SHP77 treated with DMSO at 0.1 percent for 48 hours (cell line): ENCODE results near the gene PRELID1.
A peak's percentile ranks its signal among the peaks of the same experiment; 100 is the strongest.
"Not testable (repeated sequence)": the region's sequence is repeated elsewhere in the genome, so short reads cannot be mapped to it uniquely, and the experiment has no call there.

Experiments used
- DNase-seq: peaks from one replicate; lab custom pipeline; 2025; lab: John Stamatoyannopoulos, UW

Gene PRELID1

GRCh38 chr5:177336603-177337494 lies 33.2 kb downstream of the PRELID1 start:
- DNase-seq: no peak

DNA sequence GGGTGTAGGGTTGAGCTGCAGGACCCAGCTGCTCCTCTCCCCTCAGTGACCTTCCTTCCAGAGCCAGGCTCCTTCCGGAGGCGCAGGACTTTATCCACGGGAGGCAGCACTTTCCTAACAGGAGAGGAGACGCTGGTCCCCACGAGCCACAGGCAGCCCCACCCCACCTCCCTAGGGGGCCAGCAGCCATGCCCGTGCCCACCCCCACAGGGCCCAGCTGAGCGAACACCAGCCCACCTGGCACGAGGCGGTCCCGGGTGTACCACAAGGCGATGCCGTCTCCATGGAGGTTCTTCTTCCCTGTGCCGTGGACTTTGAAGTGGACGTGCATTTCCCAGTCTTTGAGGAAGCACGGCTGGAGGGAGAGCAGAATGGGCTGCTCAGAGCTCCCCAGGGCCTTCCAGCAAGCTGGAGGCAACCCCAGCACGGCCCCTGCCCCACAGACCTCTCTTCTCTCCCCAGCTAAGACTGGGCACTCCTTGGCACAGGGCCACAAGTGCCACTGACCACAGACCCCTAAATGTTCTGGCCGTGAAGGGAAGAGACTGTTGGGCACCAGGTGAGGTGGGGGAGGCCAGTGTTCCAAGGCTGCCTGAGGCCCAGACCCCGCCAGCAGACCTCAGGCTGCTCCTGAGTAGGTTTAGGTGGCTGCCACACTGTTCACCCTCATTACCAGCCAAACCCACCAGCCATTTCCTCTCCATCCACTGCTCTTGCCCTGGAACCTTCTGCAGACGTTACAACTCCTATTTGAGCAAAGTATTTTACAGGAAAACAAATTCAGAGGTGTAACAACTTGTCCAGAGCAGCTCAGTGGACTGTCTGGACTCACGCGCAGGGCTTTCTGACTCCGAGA lies 34.9 kb downstream of the PRELID1 start:
- no peak for DNase-seq

- DNase-seq: no peak
These were observed 35.6 kb downstream of the PRELID1 start for GRCh38 chr5:177339107-177339638.

DNA sequence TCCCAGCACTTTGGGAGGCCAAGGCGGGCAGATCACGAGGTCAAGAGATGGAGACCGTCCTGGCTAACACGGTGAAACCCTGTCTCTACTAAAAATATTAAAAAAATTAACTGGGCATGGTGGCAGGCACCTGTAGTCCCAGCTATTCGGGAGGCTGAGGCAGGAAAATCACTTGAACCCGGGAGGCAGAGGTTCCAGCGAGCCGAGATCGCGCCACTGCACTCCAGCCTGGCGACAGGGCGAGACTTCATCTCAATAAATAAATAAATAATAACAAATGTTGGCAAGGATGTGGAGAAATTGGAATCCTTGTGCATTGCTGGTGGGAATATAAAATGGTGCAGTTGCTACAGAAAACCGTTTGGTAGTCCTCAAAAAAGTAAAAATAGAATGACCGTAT lies 39.4 kb downstream of the PRELID1 start:
- not testable (repeated sequence) for DNase-seq

- DNase-seq: no peak
These were observed 40.2 kb downstream of the PRELID1 start for GRCh38 chr5:177343777-177344176.

GRCh38 chr5:177344891-177345290 lies 41.3 kb downstream of the PRELID1 start:
- DNase-seq: no peak

DNA sequence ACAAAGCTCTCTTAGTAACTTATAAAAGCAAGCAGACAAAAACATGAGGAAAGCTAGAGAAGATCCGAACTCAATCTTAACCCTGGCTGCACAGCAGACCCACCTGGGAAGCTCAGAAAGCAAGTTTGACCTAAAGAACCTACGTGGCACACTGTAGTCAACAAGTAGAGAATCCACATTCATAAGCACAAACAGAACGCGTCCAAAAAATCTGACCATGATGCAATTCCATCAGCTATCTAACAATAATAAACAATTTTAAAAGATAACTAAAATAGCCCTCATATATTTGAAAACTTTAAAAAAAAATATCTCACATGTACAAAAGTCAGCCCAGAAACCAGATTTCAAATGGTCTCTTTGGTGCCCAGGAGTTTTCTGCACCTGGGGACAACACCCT lies 43.2 kb downstream of the PRELID1 start:
- no peak for DNase-seq

DNA sequence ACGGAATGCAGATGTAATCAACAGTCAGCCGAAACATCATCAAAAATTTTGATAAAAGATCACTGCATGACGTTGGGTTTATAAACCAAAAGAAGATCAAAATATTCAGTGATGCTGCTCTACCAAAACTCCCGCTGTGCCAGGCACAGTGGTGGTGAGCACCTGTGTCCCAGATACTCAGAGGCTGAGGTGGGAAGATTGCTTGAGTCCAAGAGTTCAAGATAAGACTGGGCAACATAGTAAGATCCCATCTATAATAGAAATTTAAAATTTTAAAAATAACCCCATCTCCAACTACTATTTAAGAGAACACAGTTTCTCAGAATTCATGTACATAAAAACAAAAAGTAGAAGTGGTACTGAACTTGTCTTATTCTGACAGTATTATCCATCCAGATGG lies 44.1 kb downstream of the PRELID1 start:
- no peak for DNase-seq

GRCh38 chr5:177349362-177349647 lies 45.7 kb downstream of the PRELID1 start:
- no peak for DNase-seq

GRCh38 chr5:177349762-177350161 lies 46.2 kb downstream of the PRELID1 start:
- no peak for DNase-seq

- no peak for DNase-seq
These were observed 47.3 kb downstream of the PRELID1 start for GRCh38 chr5:177350776-177351391.

- DNase-seq: peak; percentile 93
These were observed 48.1 kb downstream of the PRELID1 start, which contains the start of gene LMAN2 for GRCh38 chr5:177351392-177352329. LMAN2 (minus strand) TSS chr5:177351668; CDS start chr5:177351647, 21 bp downstream.

- no peak for DNase-seq
These were observed 49.5 kb downstream of the PRELID1 start for GRCh38 chr5:177353093-177353492.

- no peak for DNase-seq
These were observed 50.7 kb downstream of the PRELID1 start for GRCh38 chr5:177354256-177354655.

DNA sequence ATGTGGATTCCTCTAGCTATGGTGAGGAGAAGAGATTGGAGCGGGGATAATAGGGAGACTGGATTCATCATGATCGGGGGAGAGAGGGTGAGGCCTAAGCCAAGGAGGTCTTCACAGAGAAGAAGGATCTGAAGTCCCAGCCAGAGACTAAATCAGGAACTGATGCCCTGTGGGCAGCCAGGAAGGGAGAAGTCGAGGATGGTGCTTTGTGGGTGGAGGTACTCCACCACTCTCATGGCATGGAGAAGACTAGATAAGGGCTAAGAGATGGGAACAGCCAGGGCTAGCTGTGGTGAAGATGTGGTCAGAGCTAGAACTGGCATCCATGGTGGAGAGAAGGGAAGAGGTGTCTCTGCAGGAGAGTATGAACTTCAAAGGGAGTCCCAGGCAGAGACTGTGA lies 51.1 kb downstream of the PRELID1 start:
- no peak for DNase-seq

GRCh38 chr5:177355162-177355867 lies 51.7 kb downstream of the PRELID1 start:
- DNase-seq: no peak

DNA sequence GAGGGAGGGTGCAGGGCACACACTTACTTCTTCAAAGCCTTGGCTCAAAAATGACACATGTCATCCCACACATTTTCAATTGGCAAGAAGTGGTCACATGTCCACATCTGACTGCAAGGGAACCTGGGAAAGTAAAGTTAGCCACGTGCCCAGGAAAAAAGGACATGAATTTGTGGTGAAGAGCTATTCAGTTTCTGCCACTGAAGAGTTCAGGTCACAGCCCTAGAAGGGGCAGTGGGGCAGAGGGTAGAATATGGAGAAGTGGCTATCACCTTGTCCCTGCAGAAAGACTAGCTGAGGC lies 52.2 kb downstream of the PRELID1 start:
- no peak for DNase-seq
